ENCODE measurements around the gene PAM.

- TF ChIP-seq ATF3 (IDR thresholded peaks at IDR 0.05) (no peak), EZH2 (IDR thresholded peaks at IDR 0.05) (no peak), CTCF (IDR thresholded peaks at IDR 0.05 in 2 of 3, conservative IDR thresholded peaks at IDR 0.05 in 1 of 3; ENCODE audit: borderline replicate concordance in 1 of 3, insufficient read depth in 1 of 3, low read depth in 2 of 3, low read length in 2 of 3) (no peak), POLR2A (IDR thresholded peaks at IDR 0.05; ENCODE audit: borderline replicate concordance, extremely low read depth, insufficient read depth, insufficient read length) (no peak), EZH2phosphoT487 (IDR thresholded peaks at IDR 0.05; ENCODE audit: borderline replicate concordance) (no peak), JUND (IDR thresholded peaks at IDR 0.05) (no peak), EGR1 (IDR thresholded peaks at IDR 0.05; ENCODE audit: low read depth) (no peak), POLR2AphosphoS5 (IDR thresholded peaks at IDR 0.05; ENCODE audit: low read depth, low read length) (no peak), ZNF274 (IDR thresholded peaks at IDR 0.05; ENCODE audit: low read depth, low read length) (no peak)
These were observed 16.3 kb downstream of the PAM start for GRCh38 chr5:102771435-102771834.
